ENCODE measurements around the gene ZMIZ1.

Gene ZMIZ1

GRCh38 chr10:79108728-79109127, 40.0 kb downstream of the ZMIZ1 start:
- Histone ChIP-seq H3K9ac (no peak overlapping the region), H3K27me3 (ENCODE audit: insufficient read depth, low read depth) (no peaks in the 10 kb centered on the region), H2AFZ (ENCODE audit: low read depth) (no peak overlapping the region), H4K20me1 (ENCODE audit: insufficient read depth) (no peaks in the 10 kb centered on the region), H3K4me3 (IDR thresholded peaks at IDR 0.05; ENCODE audit: insufficient read depth, low read depth, low read length) (no peak overlapping the region), H3K36me3 (ENCODE audit: insufficient read depth) (no peaks in the 10 kb centered on the region), H3K27ac (no peak overlapping the region), H3K79me2 (ENCODE audit: insufficient read depth, low read depth) (no peaks in the 10 kb centered on the region), H3K4me1 (ENCODE audit: low read depth, poor library complexity, severe bottlenecking) (no peaks in the 10 kb centered on the region), H3K4me2 (no peak overlapping the region)
- TF ChIP-seq, protein P1, sequence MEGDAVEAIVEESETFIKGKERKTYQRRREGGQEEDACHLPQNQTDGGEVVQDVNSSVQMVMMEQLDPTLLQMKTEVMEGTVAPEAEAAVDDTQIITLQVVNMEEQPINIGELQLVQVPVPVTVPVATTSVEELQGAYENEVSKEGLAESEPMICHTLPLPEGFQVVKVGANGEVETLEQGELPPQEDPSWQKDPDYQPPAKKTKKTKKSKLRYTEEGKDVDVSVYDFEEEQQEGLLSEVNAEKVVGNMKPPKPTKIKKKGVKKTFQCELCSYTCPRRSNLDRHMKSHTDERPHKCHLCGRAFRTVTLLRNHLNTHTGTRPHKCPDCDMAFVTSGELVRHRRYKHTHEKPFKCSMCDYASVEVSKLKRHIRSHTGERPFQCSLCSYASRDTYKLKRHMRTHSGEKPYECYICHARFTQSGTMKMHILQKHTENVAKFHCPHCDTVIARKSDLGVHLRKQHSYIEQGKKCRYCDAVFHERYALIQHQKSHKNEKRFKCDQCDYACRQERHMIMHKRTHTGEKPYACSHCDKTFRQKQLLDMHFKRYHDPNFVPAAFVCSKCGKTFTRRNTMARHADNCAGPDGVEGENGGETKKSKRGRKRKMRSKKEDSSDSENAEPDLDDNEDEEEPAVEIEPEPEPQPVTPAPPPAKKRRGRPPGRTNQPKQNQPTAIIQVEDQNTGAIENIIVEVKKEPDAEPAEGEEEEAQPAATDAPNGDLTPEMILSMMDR (conservative IDR thresholded peaks at IDR 0.05; ENCODE audit: low read depth, low read length) = no peak

DNA sequence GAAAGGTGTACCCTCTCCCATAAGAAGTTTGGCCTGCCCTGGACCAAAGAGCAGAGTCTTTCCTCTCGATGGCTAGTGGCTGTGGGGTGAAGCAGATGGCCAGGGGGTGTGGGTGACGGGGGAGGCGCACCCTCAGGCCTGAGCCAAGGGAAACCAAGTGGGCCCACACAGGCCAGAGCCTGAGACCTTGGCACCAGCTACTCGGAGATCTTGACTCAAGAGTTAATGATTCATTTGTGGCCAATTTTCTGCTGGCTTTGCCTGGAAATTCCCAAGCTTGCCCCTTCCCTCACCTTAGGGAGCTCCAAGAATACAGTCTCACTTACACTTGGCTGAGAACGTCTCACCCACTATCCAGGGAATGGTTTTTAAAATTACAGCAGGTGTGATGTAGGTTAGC, 42.7 kb downstream of the ZMIZ1 start:
- H3K27me3 ChIP-seq (ENCODE audit: insufficient read depth, low read depth) = no peaks in the 10 kb centered on the region
- no peak overlapping the region for H3K4me3 ChIP-seq (IDR thresholded peaks at IDR 0.05; ENCODE audit: insufficient read depth, low read depth, low read length)
- no peak overlapping the region for H3K9ac ChIP-seq
- H3K4me2 ChIP-seq = no peak overlapping the region
- TF ChIP-seq, protein P1 (conservative IDR thresholded peaks at IDR 0.05; ENCODE audit: low read depth, low read length) = no peak
- H3K36me3 ChIP-seq (ENCODE audit: insufficient read depth) = no peaks in the 10 kb centered on the region
- H3K27ac ChIP-seq = no peak overlapping the region
- H3K4me1 ChIP-seq (ENCODE audit: low read depth, poor library complexity, severe bottlenecking) = peaks cover 5% of the 10 kb centered on the region
- H4K20me1 ChIP-seq (ENCODE audit: insufficient read depth) = no peaks in the 10 kb centered on the region
- no peak overlapping the region for H2AFZ ChIP-seq (ENCODE audit: low read depth)
- H3K79me2 ChIP-seq (ENCODE audit: insufficient read depth, low read depth) = no peaks in the 10 kb centered on the region

- H2AFZ ChIP-seq (ENCODE audit: low read depth) = no peak overlapping the region
- no peak overlapping the region for H3K4me3 ChIP-seq (IDR thresholded peaks at IDR 0.05; ENCODE audit: insufficient read depth, low read depth, low read length)
- no peaks in the 10 kb centered on the region for H3K79me2 ChIP-seq (ENCODE audit: insufficient read depth, low read depth)
- H3K4me2 ChIP-seq = no peak overlapping the region
- no peaks in the 10 kb centered on the region for H4K20me1 ChIP-seq (ENCODE audit: insufficient read depth)
- TF ChIP-seq, protein P1 (conservative IDR thresholded peaks at IDR 0.05; ENCODE audit: low read depth, low read length) = no peak
- H3K4me1 ChIP-seq (ENCODE audit: low read depth, poor library complexity, severe bottlenecking) = peaks cover 11% of the 10 kb centered on the region
- H3K36me3 ChIP-seq (ENCODE audit: insufficient read depth) = no peaks in the 10 kb centered on the region
- no peaks in the 10 kb centered on the region for H3K27me3 ChIP-seq (ENCODE audit: insufficient read depth, low read depth)
- H3K9ac ChIP-seq = no peak overlapping the region
- no peak overlapping the region for H3K27ac ChIP-seq
These were observed 43.3 kb downstream of the ZMIZ1 start for GRCh38 chr10:79111846-79112614.

DNA sequence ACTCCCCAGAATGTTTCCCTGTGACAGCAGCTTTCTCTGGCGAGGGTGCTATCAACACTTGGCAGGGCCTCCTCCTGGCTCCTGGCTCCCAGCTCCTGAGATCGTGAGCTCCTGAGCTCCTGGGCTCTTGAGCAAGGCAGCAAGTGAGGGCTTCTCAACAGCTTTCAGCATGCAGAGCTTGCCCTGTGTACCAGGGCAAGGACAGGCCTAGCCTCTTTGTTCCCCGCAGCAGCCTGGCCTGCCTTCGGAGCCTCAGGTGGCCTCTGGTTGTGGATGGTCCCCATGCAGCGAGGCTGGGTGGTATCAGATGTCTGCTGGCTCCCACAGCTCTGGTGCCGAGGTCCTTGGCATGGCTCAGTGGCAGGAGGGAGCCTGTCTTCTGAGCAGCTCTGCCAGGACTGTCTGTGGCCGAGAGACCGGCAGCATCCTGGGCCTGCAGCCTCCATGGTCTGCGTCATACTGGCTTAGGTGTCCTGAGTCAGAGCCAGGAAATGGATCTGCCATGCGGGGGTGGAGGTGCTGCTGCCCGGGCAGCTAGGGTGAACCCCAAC, 44.2 kb downstream of the ZMIZ1 start:
- no peak overlapping the region for H2AFZ ChIP-seq (ENCODE audit: low read depth)
- no peaks in the 10 kb centered on the region for H3K27me3 ChIP-seq (ENCODE audit: insufficient read depth, low read depth)
- no peaks in the 10 kb centered on the region for H3K79me2 ChIP-seq (ENCODE audit: insufficient read depth, low read depth)
- no peak overlapping the region for H3K4me2 ChIP-seq
- H3K36me3 ChIP-seq (ENCODE audit: insufficient read depth) = no peaks in the 10 kb centered on the region
- H3K9ac ChIP-seq = no peak overlapping the region
- H3K4me1 ChIP-seq (ENCODE audit: low read depth, poor library complexity, severe bottlenecking) = peaks cover 20% of the 10 kb centered on the region
- H3K27ac ChIP-seq = no peak overlapping the region
- TF ChIP-seq, protein P1 (conservative IDR thresholded peaks at IDR 0.05; ENCODE audit: low read depth, low read length) = no peak
- no peak overlapping the region for H3K4me3 ChIP-seq (IDR thresholded peaks at IDR 0.05; ENCODE audit: insufficient read depth, low read depth, low read length)
- no peaks in the 10 kb centered on the region for H4K20me1 ChIP-seq (ENCODE audit: insufficient read depth)

Data from KMS-11 (cell line).